Measurements from ENCODE around the gene JARID2. TPM values are rescaled to one million over a fixed set of nuclear protein-coding genes. Genes with fewer than 3 reads are reported as not detected.

Gene JARID2
- total RNA-seq, 2 experiments from 2014 or later: 19.0 to 19.5 TPM

GRCh38 chr6:15470746-15471145 is 224.9 kb downstream of the JARID2 start:
- Histone ChIP-seq H3K27ac (ENCODE audit: low read depth, low read length, poor library complexity, severe bottlenecking) (no peak overlapping the region), H3K4me3 (ENCODE audit: low read depth, low read length, poor library complexity, severe bottlenecking) (no peak overlapping the region), H3K79me2 (ENCODE audit: insufficient read depth, low read depth, low read length) (no peaks in the 10 kb centered on the region), H3K9me3 (ENCODE audit: low read length) (no peaks in the 10 kb centered on the region), H3K4me1 (ENCODE audit: insufficient read depth, low read length, poor library complexity, severe bottlenecking) (no peaks in the 10 kb centered on the region), H2AFZ (ENCODE audit: low read length) (no peak overlapping the region), H3K36me3 (ENCODE audit: insufficient read depth, low read length) (0 out of 2 replicates have a peak, but pooled peaks cover 6% of the 10 kb centered on the region), H4K20me1 (ENCODE audit: insufficient read depth, low read length) (no peaks in the 10 kb centered on the region), H3K4me2 (ENCODE audit: low read length) (no peak overlapping the region), H3K9me2 (ENCODE audit: insufficient read depth, low read length) (no peaks in the 10 kb centered on the region)
- POLR2A ChIA-PET: no interaction called here
- CTCF ChIA-PET (ENCODE audit: unreplicated experiment): interaction anchor here (0.5 kb wide), 1 partner anchor 1361 kb away, joined by 3 read pairs; no protein-coding TSS in a partner anchor
- no peak for TF ChIP-seq EZH2phosphoT487 (IDR thresholded peaks at IDR 0.05; ENCODE audit: borderline replicate concordance, low read depth, low read length)
- no peak for DNase-seq (ENCODE audit: low spot score)
- intact Hi-C loops (cut with micrococcal nuclease; ENCODE audit: unreplicated experiment): no loop called here
- BruUV-seq (replicated peaks): TSS peak; percentile 11

GRCh38 chr6:15472621-15473020 is 226.8 kb downstream of the JARID2 start:
- DNase-seq (ENCODE audit: low spot score): no peak
- H3K36me3 ChIP-seq (ENCODE audit: insufficient read depth, low read length): 0 out of 2 replicates have a peak, but pooled peaks cover 6% of the 10 kb centered on the region
- H3K9me2 ChIP-seq (ENCODE audit: insufficient read depth, low read length): no peaks in the 10 kb centered on the region
- POLR2A ChIA-PET: no interaction called here
- no peak overlapping the region for H3K27ac ChIP-seq (ENCODE audit: low read depth, low read length, poor library complexity, severe bottlenecking)
- H3K4me3 ChIP-seq (ENCODE audit: low read depth, low read length, poor library complexity, severe bottlenecking): no peak overlapping the region
- intact Hi-C loops (cut with micrococcal nuclease; ENCODE audit: unreplicated experiment): no loop called here
- no TSS peak for BruUV-seq (replicated peaks)
- H4K20me1 ChIP-seq (ENCODE audit: insufficient read depth, low read length): no peaks in the 10 kb centered on the region
- no peaks in the 10 kb centered on the region for H3K79me2 ChIP-seq (ENCODE audit: insufficient read depth, low read depth, low read length)
- H3K4me1 ChIP-seq (ENCODE audit: insufficient read depth, low read length, poor library complexity, severe bottlenecking): peaks cover 8% of the 10 kb centered on the region
- CTCF ChIA-PET (ENCODE audit: unreplicated experiment): no interaction called here
- TF ChIP-seq EZH2phosphoT487 (IDR thresholded peaks at IDR 0.05; ENCODE audit: borderline replicate concordance, low read depth, low read length): no peak
- H3K4me2 ChIP-seq (ENCODE audit: low read length): no peak overlapping the region
- no peaks in the 10 kb centered on the region for H3K9me3 ChIP-seq (ENCODE audit: low read length)
- no peak overlapping the region for H2AFZ ChIP-seq (ENCODE audit: low read length)

GRCh38 chr6:15473174-15473573 is 227.3 kb downstream of the JARID2 start:
- Histone ChIP-seq H3K9me3 (ENCODE audit: low read length) (no peaks in the 10 kb centered on the region), H3K4me3 (ENCODE audit: low read depth, low read length, poor library complexity, severe bottlenecking) (no peak overlapping the region), H2AFZ (ENCODE audit: low read length) (no peak overlapping the region), H4K20me1 (ENCODE audit: insufficient read depth, low read length) (no peaks in the 10 kb centered on the region), H3K4me1 (ENCODE audit: insufficient read depth, low read length, poor library complexity, severe bottlenecking) (peaks cover 8% of the 10 kb centered on the region), H3K36me3 (ENCODE audit: insufficient read depth, low read length) (0 out of 2 replicates have a peak, but pooled peaks cover 6% of the 10 kb centered on the region), H3K4me2 (ENCODE audit: low read length) (no peak overlapping the region), H3K27ac (ENCODE audit: low read depth, low read length, poor library complexity, severe bottlenecking) (no peak overlapping the region), H3K9me2 (ENCODE audit: insufficient read depth, low read length) (no peaks in the 10 kb centered on the region), H3K79me2 (ENCODE audit: insufficient read depth, low read depth, low read length) (no peaks in the 10 kb centered on the region)
- intact Hi-C loops (cut with micrococcal nuclease; ENCODE audit: unreplicated experiment): no loop called here
- DNase-seq (ENCODE audit: low spot score): no peak
- CTCF ChIA-PET (ENCODE audit: unreplicated experiment): no interaction called here
- POLR2A ChIA-PET: interaction anchor here (0.8 kb wide), 1 partner anchor 340 kb away, joined by 3 read pairs; no protein-coding TSS in a partner anchor
- TF ChIP-seq EZH2phosphoT487 (IDR thresholded peaks at IDR 0.05; ENCODE audit: borderline replicate concordance, low read depth, low read length): no peak
- TF ChIP-seq, protein P1, sequence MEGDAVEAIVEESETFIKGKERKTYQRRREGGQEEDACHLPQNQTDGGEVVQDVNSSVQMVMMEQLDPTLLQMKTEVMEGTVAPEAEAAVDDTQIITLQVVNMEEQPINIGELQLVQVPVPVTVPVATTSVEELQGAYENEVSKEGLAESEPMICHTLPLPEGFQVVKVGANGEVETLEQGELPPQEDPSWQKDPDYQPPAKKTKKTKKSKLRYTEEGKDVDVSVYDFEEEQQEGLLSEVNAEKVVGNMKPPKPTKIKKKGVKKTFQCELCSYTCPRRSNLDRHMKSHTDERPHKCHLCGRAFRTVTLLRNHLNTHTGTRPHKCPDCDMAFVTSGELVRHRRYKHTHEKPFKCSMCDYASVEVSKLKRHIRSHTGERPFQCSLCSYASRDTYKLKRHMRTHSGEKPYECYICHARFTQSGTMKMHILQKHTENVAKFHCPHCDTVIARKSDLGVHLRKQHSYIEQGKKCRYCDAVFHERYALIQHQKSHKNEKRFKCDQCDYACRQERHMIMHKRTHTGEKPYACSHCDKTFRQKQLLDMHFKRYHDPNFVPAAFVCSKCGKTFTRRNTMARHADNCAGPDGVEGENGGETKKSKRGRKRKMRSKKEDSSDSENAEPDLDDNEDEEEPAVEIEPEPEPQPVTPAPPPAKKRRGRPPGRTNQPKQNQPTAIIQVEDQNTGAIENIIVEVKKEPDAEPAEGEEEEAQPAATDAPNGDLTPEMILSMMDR (conservative IDR thresholded peaks at IDR 0.05; ENCODE audit: low read length): no peak
- no TSS peak for BruUV-seq (replicated peaks)
